ENCODE results near the gene NANP. TPM values are rescaled to one million over a fixed set of nuclear protein-coding genes. Genes with fewer than 3 reads are reported as not detected.

The NANP gene
- total and polyA plus RNA-seq, 2 donors = 2.9 to 3.7 TPM

DNA sequence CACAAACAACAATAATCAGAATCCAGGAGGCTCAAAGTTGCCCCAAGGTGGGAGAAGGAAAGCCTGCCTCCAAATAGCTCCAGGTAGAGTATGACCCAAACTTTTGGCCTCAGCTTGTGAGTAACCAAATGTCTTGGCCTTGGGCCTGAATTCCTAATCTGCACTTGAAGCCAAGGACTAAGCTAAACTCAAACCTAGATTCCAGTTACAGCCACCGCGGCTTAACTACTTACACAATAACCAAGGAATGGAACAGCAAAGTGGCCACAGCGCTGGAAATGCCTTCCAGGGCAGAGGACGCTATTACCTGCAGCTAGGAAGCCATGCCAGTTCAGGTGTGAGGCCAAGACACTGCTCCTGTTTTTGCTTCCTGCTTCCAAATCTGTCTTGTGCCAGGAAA is 43.1 kb downstream of the NANP start:
- H3K27me3 ChIP-seq (ENCODE audit: control insufficient read depth in 2 of 2, insufficient read depth in 1 of 2, low read length in 1 of 2) = peaks cover 0 to 7% of the 10 kb centered on the region in 2 donors
- no peak overlapping the region for H3K4me3 ChIP-seq (ENCODE audit: low read length in 2 of 2)
- H3K27ac ChIP-seq (ENCODE audit: low read depth in 1 of 2, low read length in 1 of 2) = no peak overlapping the region
- H3K4me1 ChIP-seq (ENCODE audit: control insufficient read depth in 2 of 2, insufficient read depth in 2 of 2, low read length in 2 of 2) = peaks cover 12 to 19% of the 10 kb centered on the region in 2 donors
- 95% methylated on average over 4 of the region's 4 CpGs for WGBS
- no peaks in the 10 kb centered on the region for H3K9me3 ChIP-seq (ENCODE audit: control insufficient read depth in 2 of 2, insufficient read depth in 1 of 2, low read length in 1 of 2)
- no peaks in the 10 kb centered on the region for H3K36me3 ChIP-seq (ENCODE audit: control insufficient read depth in 2 of 2, insufficient read depth in 2 of 2, low read length in 1 of 2)
- no peak for DNase-seq (ENCODE audit: low read depth in 6 of 9, low spot score in 9 of 9)

DNA sequence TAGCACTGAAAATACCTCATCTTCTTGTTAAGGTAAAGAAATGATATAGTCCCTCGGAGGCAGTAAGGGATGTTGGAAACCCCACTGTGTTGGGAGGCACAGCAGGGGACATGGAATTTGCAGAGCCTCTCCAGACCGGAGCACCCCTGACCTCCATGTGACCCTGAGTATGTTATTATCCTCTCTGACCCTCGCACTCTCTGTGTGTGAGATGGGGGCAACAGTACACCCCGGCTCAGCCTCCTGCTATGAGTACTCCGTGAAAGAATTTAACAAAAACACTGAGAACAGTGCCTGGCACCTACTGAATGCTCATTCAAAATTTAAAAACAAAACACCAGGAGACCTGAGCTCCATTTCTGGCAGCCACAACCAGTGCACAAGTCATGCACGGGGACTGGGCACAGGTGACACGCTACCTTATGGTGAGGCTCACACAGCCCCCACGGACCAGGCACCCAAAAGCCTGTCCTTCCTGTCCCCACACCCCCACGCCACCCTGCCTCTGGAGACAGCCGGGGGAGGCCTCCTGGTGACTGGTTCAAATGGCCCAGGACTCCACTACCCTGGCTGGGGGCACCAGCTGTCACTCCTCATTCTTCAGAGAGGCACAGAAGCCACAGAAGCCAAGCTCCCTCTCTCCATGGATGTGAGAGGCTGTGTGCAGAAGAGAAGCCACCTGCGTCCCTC is 44.6 kb downstream of the NANP start:
- Histone ChIP-seq H3K36me3 (ENCODE audit: control insufficient read depth in 2 of 2, insufficient read depth in 2 of 2, low read length in 1 of 2) (no peaks in the 10 kb centered on the region), H3K4me1 (ENCODE audit: control insufficient read depth in 2 of 2, insufficient read depth in 2 of 2, low read length in 2 of 2) (peaks cover 8 to 14% of the 10 kb centered on the region in 2 donors), H3K27ac (ENCODE audit: low read depth in 1 of 2, low read length in 1 of 2) (no peak overlapping the region), H3K27me3 (ENCODE audit: control insufficient read depth in 2 of 2, insufficient read depth in 1 of 2, low read length in 1 of 2) (no peaks in the 10 kb centered on the region), H3K9me3 (ENCODE audit: control insufficient read depth in 2 of 2, insufficient read depth in 1 of 2, low read length in 1 of 2) (no peaks in the 10 kb centered on the region), H3K4me3 (ENCODE audit: low read length in 2 of 2) (no peak overlapping the region)
- DNase-seq (ENCODE audit: low read depth in 6 of 9, low spot score in 9 of 9) = no peak
- WGBS = 89% methylated on average over 11 of the region's 11 CpGs

DNA sequence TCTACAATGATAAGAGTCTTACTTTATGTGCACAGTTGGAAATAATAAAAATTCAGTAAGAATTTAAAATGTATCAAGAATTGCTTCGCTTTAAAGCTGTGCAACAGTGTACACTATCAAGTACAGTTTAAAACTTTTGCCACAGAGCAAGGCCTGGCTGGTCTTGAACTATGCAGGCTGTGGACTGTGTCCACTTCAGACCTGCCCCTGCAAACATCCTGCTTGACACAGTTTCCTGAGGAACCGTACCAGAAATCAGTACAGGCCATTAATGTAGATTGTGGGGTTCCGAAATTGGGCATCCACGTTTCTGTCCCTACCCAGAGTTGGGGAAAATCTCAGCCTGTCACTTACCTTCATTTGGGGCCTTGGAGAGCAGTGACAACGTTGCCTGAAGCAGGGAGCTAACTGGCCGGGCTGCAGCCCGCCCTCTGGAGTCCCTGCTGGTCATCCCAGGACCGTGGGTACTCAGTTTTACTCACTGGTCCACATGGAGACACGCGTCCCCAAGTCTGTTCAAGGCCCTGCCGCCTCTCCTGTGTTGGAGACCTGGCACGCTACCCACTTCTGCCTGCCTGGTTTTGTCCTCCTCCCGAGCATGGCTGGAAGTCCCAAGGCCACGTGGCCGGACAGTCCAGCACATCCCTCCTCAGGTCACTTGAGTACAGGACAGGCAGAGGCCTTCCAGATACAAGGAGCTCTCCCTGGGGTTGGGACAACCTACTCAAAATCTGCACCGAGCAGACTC is 46.9 kb downstream of the NANP start:
- Histone ChIP-seq H3K36me3 (ENCODE audit: control insufficient read depth in 2 of 2, insufficient read depth in 2 of 2, low read length in 1 of 2) (no peaks in the 10 kb centered on the region), H3K4me1 (ENCODE audit: control insufficient read depth in 2 of 2, insufficient read depth in 2 of 2, low read length in 2 of 2) (peaks cover 7 to 12% of the 10 kb centered on the region in 2 donors), H3K9me3 (ENCODE audit: control insufficient read depth in 2 of 2, insufficient read depth in 1 of 2, low read length in 1 of 2) (no peaks in the 10 kb centered on the region), H3K27me3 (ENCODE audit: control insufficient read depth in 2 of 2, insufficient read depth in 1 of 2, low read length in 1 of 2) (no peaks in the 10 kb centered on the region), H3K27ac (ENCODE audit: low read depth in 1 of 2, low read length in 1 of 2) (no peak overlapping the region), H3K4me3 (ENCODE audit: low read length in 2 of 2) (no peak overlapping the region)
- 93% methylated on average over 16 of the region's 16 CpGs for whole genome bisulfite sequencing
- DNase-seq (ENCODE audit: low read depth in 6 of 9, low spot score in 9 of 9) = no peak

DNA sequence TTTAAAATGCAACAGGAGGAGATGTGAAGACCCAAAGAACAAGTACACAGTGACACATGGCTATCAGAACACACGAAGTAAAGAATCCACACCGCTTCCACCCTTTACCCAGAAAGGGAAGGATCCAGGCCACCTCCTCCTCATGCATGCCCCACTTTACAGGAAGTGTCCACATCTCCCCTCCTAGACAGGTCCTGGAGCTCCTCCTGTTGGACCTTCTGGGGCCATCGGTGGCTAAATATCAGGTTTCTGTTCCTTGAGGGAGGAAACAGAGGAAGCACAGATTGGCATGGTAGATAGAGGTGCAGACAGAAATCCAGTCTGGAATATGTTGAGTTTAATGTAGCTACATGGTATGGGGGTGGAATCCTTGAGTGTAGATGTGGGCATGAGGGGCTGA is 49.4 kb downstream of the NANP start:
- DNase-seq (ENCODE audit: low read depth in 6 of 9, low spot score in 9 of 9) = no peak

DNA sequence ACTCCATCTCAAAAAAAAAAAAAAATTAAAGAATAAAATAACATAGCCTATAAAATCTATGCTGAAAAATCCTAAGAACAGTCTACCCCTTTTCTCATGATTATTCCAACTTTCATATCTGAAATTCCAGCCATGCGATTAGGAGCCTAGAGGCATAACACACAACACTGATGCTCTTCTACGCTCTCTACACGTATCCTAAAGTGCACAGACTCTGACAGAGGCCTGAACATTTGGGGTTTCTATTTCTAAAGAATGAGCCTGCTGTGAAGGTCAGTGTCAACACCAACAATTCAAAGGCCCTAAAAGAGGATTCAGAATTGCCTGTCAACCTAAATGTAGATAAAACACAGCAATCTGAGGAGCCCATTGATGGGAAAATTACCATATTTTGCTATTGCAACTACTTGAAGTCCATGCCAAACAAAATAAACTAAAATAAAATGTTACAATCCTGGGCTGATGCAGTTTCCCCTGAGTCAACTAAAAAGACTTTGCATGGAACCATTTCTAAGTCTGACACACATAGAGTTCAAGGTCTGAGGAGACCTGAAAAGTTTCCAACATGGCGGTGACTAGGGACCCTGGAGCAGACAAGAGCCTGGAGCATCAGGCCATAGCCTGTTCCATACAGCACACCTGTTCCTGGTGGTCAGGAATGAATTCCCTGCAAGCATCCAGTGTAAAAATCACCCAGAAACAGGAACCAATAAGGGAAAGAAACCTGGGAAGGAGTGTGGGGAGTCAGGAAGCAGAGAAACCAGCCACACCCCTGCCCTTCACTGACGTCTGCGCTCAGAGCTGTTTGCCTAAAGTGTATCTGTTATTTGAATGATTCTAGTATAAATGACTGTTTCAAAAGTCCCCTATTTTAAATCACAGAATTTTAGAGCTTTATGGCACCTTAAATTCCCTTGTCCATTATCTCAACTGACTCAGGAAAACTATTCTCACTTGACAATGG is 50.2 kb downstream of the NANP start:
- no peak for DNase-seq (ENCODE audit: low read depth in 6 of 9, low spot score in 9 of 9)
- Histone ChIP-seq H3K4me3 (ENCODE audit: low read length in 2 of 2) (no peak overlapping the region), H3K27ac (ENCODE audit: low read depth in 1 of 2, low read length in 1 of 2) (no peak overlapping the region), H3K27me3 (ENCODE audit: control insufficient read depth in 2 of 2, insufficient read depth in 1 of 2, low read length in 1 of 2) (no peaks in the 10 kb centered on the region), H3K9me3 (ENCODE audit: control insufficient read depth in 2 of 2, insufficient read depth in 1 of 2, low read length in 1 of 2) (peaks cover 0 to 3% of the 10 kb centered on the region in 2 donors), H3K4me1 (ENCODE audit: control insufficient read depth in 2 of 2, insufficient read depth in 2 of 2, low read length in 2 of 2) (peaks cover 7 to 18% of the 10 kb centered on the region in 2 donors), H3K36me3 (ENCODE audit: control insufficient read depth in 2 of 2, insufficient read depth in 2 of 2, low read length in 1 of 2) (peaks cover 0 to 9% of the 10 kb centered on the region in 2 donors)
- WGBS = 96% methylated on average over 6 of the region's 6 CpGs

More for the DNA sequence above, 49.4 kb downstream of the NANP start:
- H3K4me1 ChIP-seq (ENCODE audit: control insufficient read depth in 2 of 2, insufficient read depth in 2 of 2, low read length in 2 of 2) = peaks cover 7 to 19% of the 10 kb centered on the region in 2 donors
- no peaks in the 10 kb centered on the region for H3K27me3 ChIP-seq (ENCODE audit: control insufficient read depth in 2 of 2, insufficient read depth in 1 of 2, low read length in 1 of 2)
- 65% methylated on average over 3 of the region's 3 CpGs for whole genome bisulfite sequencing
- H3K9me3 ChIP-seq (ENCODE audit: control insufficient read depth in 2 of 2, insufficient read depth in 1 of 2, low read length in 1 of 2) = peaks cover 0 to 3% of the 10 kb centered on the region in 2 donors
- no peak overlapping the region for H3K4me3 ChIP-seq (ENCODE audit: low read length in 2 of 2)
- H3K36me3 ChIP-seq (ENCODE audit: control insufficient read depth in 2 of 2, insufficient read depth in 2 of 2, low read length in 1 of 2) = peaks cover 0 to 7% of the 10 kb centered on the region in 2 donors
- H3K27ac ChIP-seq (ENCODE audit: low read depth in 1 of 2, low read length in 1 of 2) = no peak overlapping the region

DNA sequence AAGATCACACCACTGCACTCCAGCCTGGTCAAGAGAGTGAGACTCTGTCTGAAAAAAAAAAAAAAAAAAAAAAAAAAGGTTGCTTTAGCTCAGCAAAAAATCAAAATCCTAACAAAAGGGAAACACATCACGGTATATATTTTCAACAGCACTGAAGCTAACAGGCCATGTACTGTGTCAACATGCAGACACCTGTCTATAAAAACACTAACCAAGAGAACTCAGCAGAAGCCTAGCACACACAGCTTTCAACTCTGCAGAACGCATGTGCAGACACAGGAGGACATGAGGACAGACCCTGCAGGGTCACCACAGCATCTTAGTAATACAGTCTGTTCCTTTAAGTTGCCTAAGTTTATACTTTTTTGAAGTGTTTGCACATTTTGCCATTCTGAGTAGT is 52.0 kb downstream of the NANP start:
- Histone ChIP-seq H3K36me3 (ENCODE audit: control insufficient read depth in 2 of 2, insufficient read depth in 2 of 2, low read length in 1 of 2) (peaks cover 0 to 9% of the 10 kb centered on the region in 2 donors), H3K4me1 (ENCODE audit: control insufficient read depth in 2 of 2, insufficient read depth in 2 of 2, low read length in 2 of 2) (peaks cover 7 to 18% of the 10 kb centered on the region in 2 donors), H3K27ac (ENCODE audit: low read depth in 1 of 2, low read length in 1 of 2) (peak overlapping the region in 1 of 2 donors; percentile 51), H3K27me3 (ENCODE audit: control insufficient read depth in 2 of 2, insufficient read depth in 1 of 2, low read length in 1 of 2) (no peaks in the 10 kb centered on the region), H3K9me3 (ENCODE audit: control insufficient read depth in 2 of 2, insufficient read depth in 1 of 2, low read length in 1 of 2) (peaks cover 0 to 3% of the 10 kb centered on the region in 2 donors), H3K4me3 (ENCODE audit: low read length in 2 of 2) (no peak overlapping the region)
- 73% methylated on average over 2 of the region's 2 CpGs for WGBS
- DNase-seq (ENCODE audit: low read depth in 6 of 9, low spot score in 9 of 9) = peak in 2 of 9 donors; percentile 26 to 33

DNA sequence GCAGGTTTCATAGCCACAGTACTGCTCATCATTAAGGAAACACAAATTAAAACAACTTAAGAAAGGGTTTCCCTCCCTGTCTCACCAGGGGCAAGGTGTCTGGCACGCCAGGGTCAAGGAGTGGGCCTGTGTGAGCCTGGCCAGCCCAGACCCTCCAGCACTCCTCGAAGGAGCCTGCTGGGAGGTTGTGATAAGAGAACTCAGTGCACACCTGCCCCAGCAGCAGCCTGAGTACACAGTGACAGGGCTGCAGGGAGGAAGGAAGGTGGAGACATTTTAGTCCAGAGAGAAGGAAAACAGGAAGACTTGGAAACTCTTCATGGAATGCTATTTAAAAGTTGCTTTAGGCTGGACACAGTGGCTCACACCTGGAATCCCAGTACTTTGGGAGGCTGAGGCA is 52.6 kb downstream of the NANP start:
- 62% methylated on average over 2 of the region's 2 CpGs for WGBS
- no peak for DNase-seq (ENCODE audit: low read depth in 6 of 9, low spot score in 9 of 9)
- peaks cover 0 to 3% of the 10 kb centered on the region in 2 donors for H3K9me3 ChIP-seq (ENCODE audit: control insufficient read depth in 2 of 2, insufficient read depth in 1 of 2, low read length in 1 of 2)
- peak overlapping the region in 1 of 2 donors; percentile 51 for H3K27ac ChIP-seq (ENCODE audit: low read depth in 1 of 2, low read length in 1 of 2)
- H3K4me1 ChIP-seq (ENCODE audit: control insufficient read depth in 2 of 2, insufficient read depth in 2 of 2, low read length in 2 of 2) = peaks cover 6 to 18% of the 10 kb centered on the region in 2 donors
- no peak overlapping the region for H3K4me3 ChIP-seq (ENCODE audit: low read length in 2 of 2)
- peaks cover 0 to 9% of the 10 kb centered on the region in 2 donors for H3K36me3 ChIP-seq (ENCODE audit: control insufficient read depth in 2 of 2, insufficient read depth in 2 of 2, low read length in 1 of 2)
- H3K27me3 ChIP-seq (ENCODE audit: control insufficient read depth in 2 of 2, insufficient read depth in 1 of 2, low read length in 1 of 2) = no peaks in the 10 kb centered on the region

DNA sequence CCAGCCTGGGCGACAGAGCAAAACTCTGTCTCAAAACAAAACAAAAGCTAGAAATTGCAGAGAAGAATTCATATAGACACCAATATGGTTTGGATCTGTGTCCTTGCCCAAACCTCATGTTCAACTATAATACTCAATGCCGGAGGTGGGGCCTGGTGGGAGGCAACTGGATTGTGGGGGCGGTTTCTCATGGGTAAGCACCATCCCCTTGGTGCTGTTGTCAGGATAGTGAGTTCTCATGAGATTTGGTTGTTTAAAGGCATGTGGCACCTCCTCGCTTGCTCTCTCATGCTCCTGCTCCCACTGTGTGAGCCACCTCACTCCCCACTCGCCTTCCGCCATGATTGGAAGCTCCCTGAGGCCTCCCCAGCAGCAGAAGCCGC is 53.7 kb downstream of the NANP start:
- no peak overlapping the region for H3K27ac ChIP-seq (ENCODE audit: low read depth in 1 of 2, low read length in 1 of 2)
- no peak overlapping the region for H3K4me3 ChIP-seq (ENCODE audit: low read length in 2 of 2)
- H3K36me3 ChIP-seq (ENCODE audit: control insufficient read depth in 2 of 2, insufficient read depth in 2 of 2, low read length in 1 of 2) = peaks cover 0 to 9% of the 10 kb centered on the region in 2 donors
- peaks cover 0 to 3% of the 10 kb centered on the region in 2 donors for H3K9me3 ChIP-seq (ENCODE audit: control insufficient read depth in 2 of 2, insufficient read depth in 1 of 2, low read length in 1 of 2)
- DNase-seq (ENCODE audit: low read depth in 6 of 9, low spot score in 9 of 9) = no peak
- 98% methylated on average over 7 of the region's 7 CpGs for WGBS
- peaks cover 7 to 10% of the 10 kb centered on the region in 2 donors for H3K4me1 ChIP-seq (ENCODE audit: control insufficient read depth in 2 of 2, insufficient read depth in 2 of 2, low read length in 2 of 2)
- no peaks in the 10 kb centered on the region for H3K27me3 ChIP-seq (ENCODE audit: control insufficient read depth in 2 of 2, insufficient read depth in 1 of 2, low read length in 1 of 2)

All from thymus (tissue), 11 donors.